ENCODE measurements around the gene STAP2.
"Not testable (repeated sequence)": the region's sequence is repeated elsewhere in the genome, so short reads cannot be mapped to it uniquely, and the experiment has no call there.

The STAP2 gene

GRCh38 chr19:4298810-4299550, 39.6 kb downstream of the STAP2 start:
- DNase-seq (ENCODE audit: low read depth in 2 of 2) = no peak

- DNase-seq (ENCODE audit: low read depth in 2 of 2) = no peak
These were observed 40.5 kb downstream of the STAP2 start for GRCh38 chr19:4297901-4298809.

- no peak for DNase-seq (ENCODE audit: low read depth in 2 of 2)
These were observed 42.5 kb downstream of the STAP2 start for GRCh38 chr19:4295972-4296771.

- no peak for DNase-seq (ENCODE audit: low read depth in 2 of 2)
These were observed 44.2 kb downstream of the STAP2 start for GRCh38 chr19:4294389-4294788.

- DNase-seq (ENCODE audit: low read depth in 2 of 2) = no peak
These were observed 46.1 kb downstream of the STAP2 start for GRCh38 chr19:4292515-4292914.

GRCh38 chr19:4291184-4291732, 47.4 kb downstream of the STAP2 start:
- DNase-seq (ENCODE audit: low read depth in 2 of 2) = no peak

- no peak for DNase-seq (ENCODE audit: low read depth in 2 of 2)
These were observed 50.4 kb downstream of the STAP2 start for GRCh38 chr19:4288091-4288777.

GRCh38 chr19:4286141-4286540, 52.5 kb downstream of the STAP2 start:
- DNase-seq (ENCODE audit: low read depth in 2 of 2) = not testable (repeated sequence)

- DNase-seq (ENCODE audit: low read depth in 2 of 2) = no peak
These were observed 53.7 kb downstream of the STAP2 start for GRCh38 chr19:4284974-4285373.

- DNase-seq (ENCODE audit: low read depth in 2 of 2) = no peak
These were observed 54.3 kb downstream of the STAP2 start for GRCh38 chr19:4284176-4284958.

- DNase-seq (ENCODE audit: low read depth in 2 of 2) = no peak
These were observed 58.9 kb downstream of the STAP2 start for GRCh38 chr19:4279530-4280422.

GRCh38 chr19:4279267-4279529, 59.4 kb downstream of the STAP2 start:
- no peak for DNase-seq (ENCODE audit: low read depth in 2 of 2)

- no peak for DNase-seq (ENCODE audit: low read depth in 2 of 2)
These were observed 60.0 kb downstream of the STAP2 start, which contains the start of gene SHD for GRCh38 chr19:4278419-4279266. TSS of gene SHD (plus strand) at chr19:4279266. CDS start at chr19:4280064, 798 bp downstream.

GRCh38 chr19:4278010-4278409, 60.6 kb downstream of the STAP2 start:
- no peak for DNase-seq (ENCODE audit: low read depth in 2 of 2)

GRCh38 chr19:4277191-4277696, 61.4 kb downstream of the STAP2 start:
- no peak for DNase-seq (ENCODE audit: low read depth in 2 of 2)

- not testable (repeated sequence) for DNase-seq (ENCODE audit: low read depth in 2 of 2)
These were observed 64.3 kb downstream of the STAP2 start for GRCh38 chr19:4274321-4274686.
